Measurements from ENCODE around the gene TMEM31. TPM values are rescaled to one million over a fixed set of nuclear protein-coding genes. Genes with fewer than 3 reads are reported as not detected.

Gene TMEM31
- total and polyA plus RNA-seq, 2 experiments from 2014 or later: 0.60 TPM; not detected in 1

- peaks cover 8% of the 10 kb centered on the region; the same call in 1 of the 2 replicates for H3F3A ChIP-seq (replicated peaks; ENCODE audit: low read depth)
- ATAC-seq (no peak), DNase-seq (ENCODE audit: low spot score) (peak; percentile 23)
- H3K36me3 Mint-ChIP-seq (ENCODE audit: low read depth): peaks cover 16% of the 10 kb centered on the region; the same call in 2 of the 3 replicates
- H2AFZ ChIP-seq: no peak overlapping the region
- TF ChIP-seq CREB1 (CRISPR knock-in tag; IDR thresholded peaks at IDR 0.05; ENCODE audit: low read depth): no peak
- peak; percentile 56 to 69 for TF ChIP-seq CTCF (conservative IDR thresholded peaks at IDR 0.05; ENCODE audit: low read depth in 2 of 2)
- H3K27ac Mint-ChIP-seq: no peak overlapping the region
- H3K4me3 ChIP-seq: no peak overlapping the region
- no peaks in the 10 kb centered on the region for H4K20me1 ChIP-seq (replicated peaks; ENCODE audit: insufficient read depth)
- no peaks in the 10 kb centered on the region for H3K9me2 ChIP-seq (ENCODE audit: insufficient read depth)
- no peaks in the 10 kb centered on the region for H3K9me3 Mint-ChIP-seq
- H3K27ac ChIP-seq (ENCODE audit: low read depth): no peak overlapping the region
- H3K4me3 Mint-ChIP-seq: no peak overlapping the region
- H3K27me3 Mint-ChIP-seq (ENCODE audit: insufficient read depth, low read depth, poor library complexity): no peaks in the 10 kb centered on the region
- no peaks in the 10 kb centered on the region; the same call in 2 of the 3 replicates for H3K4me1 Mint-ChIP-seq
- H3K4me1 ChIP-seq (ENCODE audit: insufficient read depth): no peaks in the 10 kb centered on the region; the same call in 1 of the 2 replicates
- H3K36me3 ChIP-seq (ENCODE audit: insufficient read depth): peaks cover 11% of the 10 kb centered on the region; the same call in 1 of the 2 replicates
- H3K27me3 ChIP-seq (ENCODE audit: insufficient read depth): no peaks in the 10 kb centered on the region
- peaks cover 25% of the 10 kb centered on the region for H3K79me2 ChIP-seq (replicated peaks; ENCODE audit: insufficient read depth)
- H3K4me2 ChIP-seq: no peak overlapping the region
Measured at GRCh38 chrX:103688946-103689345, 21.8 kb upstream of the TMEM31 start.

- H2AFZ ChIP-seq: no peak overlapping the region
- DNase-seq (ENCODE audit: low spot score): no peak
- Mint-ChIP-seq H3K4me3 (no peak overlapping the region), H3K9me3 (no peaks in the 10 kb centered on the region), H3K27ac (no peak overlapping the region), H3K36me3 (ENCODE audit: low read depth) (no peaks in the 10 kb centered on the region), H3K4me1 (peaks cover 5% of the 10 kb centered on the region; the same call in 1 of the 3 replicates), H3K27me3 (ENCODE audit: insufficient read depth, low read depth, poor library complexity) (no peaks in the 10 kb centered on the region)
- no peak for ATAC-seq
- no peak overlapping the region for H3K27ac ChIP-seq (ENCODE audit: low read depth)
- no peaks in the 10 kb centered on the region for H4K20me1 ChIP-seq (replicated peaks; ENCODE audit: insufficient read depth)
- no peaks in the 10 kb centered on the region for H3F3A ChIP-seq (replicated peaks; ENCODE audit: low read depth)
- H3K4me1 ChIP-seq (ENCODE audit: insufficient read depth): no peaks in the 10 kb centered on the region; the same call in 1 of the 2 replicates
- H3K36me3 ChIP-seq (ENCODE audit: insufficient read depth): no peaks in the 10 kb centered on the region
- no peak overlapping the region for H3K4me3 ChIP-seq
- no peak overlapping the region for H3K4me2 ChIP-seq
- no peaks in the 10 kb centered on the region for H3K9me2 ChIP-seq (ENCODE audit: insufficient read depth)
- peaks cover 3% of the 10 kb centered on the region for H3K79me2 ChIP-seq (replicated peaks; ENCODE audit: insufficient read depth)
- no peaks in the 10 kb centered on the region for H3K27me3 ChIP-seq (ENCODE audit: insufficient read depth)
- no peak for TF ChIP-seq ZNF462 (CRISPR knock-in tag; IDR thresholded peaks at IDR 0.05)
- TF ChIP-seq REST (IDR thresholded peaks at IDR 0.05; ENCODE audit: unreplicated experiment): no peak
- TF ChIP-seq POLR2AphosphoS5 (IDR thresholded peaks at IDR 0.05; ENCODE audit: low read depth): no peak
- no peak for TF ChIP-seq EZH2phosphoT487 (IDR thresholded peaks at IDR 0.05; ENCODE audit: unreplicated experiment)
- no peak for TF ChIP-seq CTCF (conservative IDR thresholded peaks at IDR 0.05; ENCODE audit: low read depth in 2 of 2)
- TF ChIP-seq CREB1 (CRISPR knock-in tag; IDR thresholded peaks at IDR 0.05; ENCODE audit: low read depth): no peak
- TF ChIP-seq ZNF331 (CRISPR knock-in tag; IDR thresholded peaks at IDR 0.05; ENCODE audit: low read depth): no peak
Measured at GRCh38 chrX:103691059-103691458, 19.6 kb upstream of the TMEM31 start.

Measured in GM23338 (cell line).